ENCODE results near the gene PNP. TPM values are rescaled to one million over a fixed set of nuclear protein-coding genes. Genes with fewer than 3 reads are reported as not detected.

Gene PNP
- total RNA-seq, 1 donor from 2014 or later = 56.8 TPM

- Histone ChIP-seq H3K4me1 (ENCODE audit: insufficient read depth, low read length) (peaks cover 3% of the 10 kb centered on the region), H3K9me3 (ENCODE audit: insufficient read depth, low read depth, low read length) (no peaks in the 10 kb centered on the region), H2AFZ (ENCODE audit: low read depth, low read length) (no peak overlapping the region), H3K9ac (ENCODE audit: low read length) (no peak overlapping the region), H3K36me3 (ENCODE audit: insufficient read depth, low read length) (peaks cover 1% of the 10 kb centered on the region), H3K4me3 (ENCODE audit: insufficient read depth, low read depth, low read length) (no peak overlapping the region), H3K4me2 (ENCODE audit: low read length) (no peak overlapping the region), H4K20me1 (ENCODE audit: insufficient read depth, low read length) (peaks cover 2% of the 10 kb centered on the region), H3K27ac (ENCODE audit: low read depth, low read length) (no peak overlapping the region), H3K79me2 (ENCODE audit: insufficient read depth, low read length) (no peaks in the 10 kb centered on the region), H3K27me3 (ENCODE audit: insufficient read depth, low read length) (peaks cover 6% of the 10 kb centered on the region)
- Mint-ChIP-seq H3K9me3 (ENCODE audit: unreplicated experiment) (no peaks in the 10 kb centered on the region), H3K36me3 (ENCODE audit: low read depth, unreplicated experiment) (no peaks in the 10 kb centered on the region), H3K27me3 (ENCODE audit: low read depth, unreplicated experiment) (no peaks in the 10 kb centered on the region), H3K4me1 (ENCODE audit: low read depth, unreplicated experiment) (peaks cover 3% of the 10 kb centered on the region), H3K4me3 (ENCODE audit: unreplicated experiment) (no peak overlapping the region), H3K27ac (ENCODE audit: unreplicated experiment) (no peak overlapping the region)
- FAIRE-seq (no peak), DNase-seq (ENCODE audit: low read depth) (no peak)
- no peak for TF ChIP-seq CTCF (IDR thresholded peaks at IDR 0.05; ENCODE audit: insufficient read depth, low read depth, low read length)
- no peak for TF ChIP-seq EZH2 (IDR thresholded peaks at IDR 0.05; ENCODE audit: insufficient read depth, low read length)
Observed at GRCh38 chr14:20482382-20482781, 13.2 kb downstream of the PNP start.

GRCh38 chr14:20485900-20486299 lies 16.7 kb downstream of the PNP start:
- no peak overlapping the region for H3K9ac ChIP-seq (ENCODE audit: low read length)
- peaks cover 6% of the 10 kb centered on the region for H3K27me3 ChIP-seq (ENCODE audit: insufficient read depth, low read length)
- H3K27ac Mint-ChIP-seq (ENCODE audit: unreplicated experiment) = no peak overlapping the region
- H3K4me2 ChIP-seq (ENCODE audit: low read length) = no peak overlapping the region
- FAIRE-seq = no peak
- no peaks in the 10 kb centered on the region for H3K4me1 ChIP-seq (ENCODE audit: insufficient read depth, low read length)
- peaks cover 11% of the 10 kb centered on the region for H3K4me1 Mint-ChIP-seq (ENCODE audit: low read depth, unreplicated experiment)
- H3K4me3 Mint-ChIP-seq (ENCODE audit: unreplicated experiment) = no peak overlapping the region
- no peak overlapping the region for H2AFZ ChIP-seq (ENCODE audit: low read depth, low read length)
- TF ChIP-seq EZH2 (IDR thresholded peaks at IDR 0.05; ENCODE audit: insufficient read depth, low read length) (no peak), CTCF (IDR thresholded peaks at IDR 0.05; ENCODE audit: insufficient read depth, low read depth, low read length) (no peak)
- H3K9me3 Mint-ChIP-seq (ENCODE audit: unreplicated experiment) = no peaks in the 10 kb centered on the region
- no peak for DNase-seq (ENCODE audit: low read depth)
- no peak overlapping the region for H3K27ac ChIP-seq (ENCODE audit: low read depth, low read length)
- no peak overlapping the region for H3K4me3 ChIP-seq (ENCODE audit: insufficient read depth, low read depth, low read length)
- no peaks in the 10 kb centered on the region for H3K36me3 ChIP-seq (ENCODE audit: insufficient read depth, low read length)
- no peaks in the 10 kb centered on the region for H3K27me3 Mint-ChIP-seq (ENCODE audit: low read depth, unreplicated experiment)
- H3K36me3 Mint-ChIP-seq (ENCODE audit: low read depth, unreplicated experiment) = no peaks in the 10 kb centered on the region
- no peaks in the 10 kb centered on the region for H3K79me2 ChIP-seq (ENCODE audit: insufficient read depth, low read length)
- no peaks in the 10 kb centered on the region for H3K9me3 ChIP-seq (ENCODE audit: insufficient read depth, low read depth, low read length)
- no peaks in the 10 kb centered on the region for H4K20me1 ChIP-seq (ENCODE audit: insufficient read depth, low read length)

GRCh38 chr14:20486684-20487395 lies 17.6 kb downstream of the PNP start:
- Histone ChIP-seq H3K79me2 (ENCODE audit: insufficient read depth, low read length) (no peaks in the 10 kb centered on the region), H4K20me1 (ENCODE audit: insufficient read depth, low read length) (no peaks in the 10 kb centered on the region), H3K4me1 (ENCODE audit: insufficient read depth, low read length) (no peaks in the 10 kb centered on the region), H3K9ac (ENCODE audit: low read length) (no peak overlapping the region), H3K27me3 (ENCODE audit: insufficient read depth, low read length) (peaks cover 6% of the 10 kb centered on the region), H3K36me3 (ENCODE audit: insufficient read depth, low read length) (no peaks in the 10 kb centered on the region), H3K4me2 (ENCODE audit: low read length) (no peak overlapping the region), H2AFZ (ENCODE audit: low read depth, low read length) (no peak overlapping the region), H3K9me3 (ENCODE audit: insufficient read depth, low read depth, low read length) (no peaks in the 10 kb centered on the region), H3K27ac (ENCODE audit: low read depth, low read length) (no peak overlapping the region), H3K4me3 (ENCODE audit: insufficient read depth, low read depth, low read length) (no peak overlapping the region)
- Mint-ChIP-seq H3K9me3 (ENCODE audit: unreplicated experiment) (no peaks in the 10 kb centered on the region), H3K4me3 (ENCODE audit: unreplicated experiment) (no peak overlapping the region), H3K36me3 (ENCODE audit: low read depth, unreplicated experiment) (no peaks in the 10 kb centered on the region), H3K27ac (ENCODE audit: unreplicated experiment) (no peak overlapping the region), H3K4me1 (ENCODE audit: low read depth, unreplicated experiment) (peaks cover 14% of the 10 kb centered on the region), H3K27me3 (ENCODE audit: low read depth, unreplicated experiment) (no peaks in the 10 kb centered on the region)
- FAIRE-seq = no peak
- TF ChIP-seq CTCF (IDR thresholded peaks at IDR 0.05; ENCODE audit: insufficient read depth, low read depth, low read length) = no peak
- no peak for TF ChIP-seq EZH2 (IDR thresholded peaks at IDR 0.05; ENCODE audit: insufficient read depth, low read length)
- no peak for DNase-seq (ENCODE audit: low read depth)
